ENCODE measurements around the gene GSTM2.

GSTM2 gene

GRCh38 chr1:109712321-109712864, 44.5 kb downstream of the GSTM2 start:
- in situ Hi-C loops (cut with HindIII; ENCODE audit: low sequenced_read_pairs): no loop called here

GRCh38 chr1:109713636-109714035, 45.8 kb downstream of the GSTM2 start:
- in situ Hi-C loops (cut with HindIII; ENCODE audit: low sequenced_read_pairs): no loop called here

- in situ Hi-C loops (cut with HindIII; ENCODE audit: low sequenced_read_pairs): no loop called here
Observed at GRCh38 chr1:109714661-109715372, 47.0 kb downstream of the GSTM2 start.

- in situ Hi-C loops (cut with HindIII; ENCODE audit: low sequenced_read_pairs): no loop called here
Observed at GRCh38 chr1:109716121-109716520, 48.3 kb downstream of the GSTM2 start.

- in situ Hi-C loops (cut with HindIII; ENCODE audit: low sequenced_read_pairs): no loop called here
Observed at GRCh38 chr1:109716570-109717090, 48.8 kb downstream of the GSTM2 start.

- in situ Hi-C loops (cut with HindIII; ENCODE audit: low sequenced_read_pairs): no loop called here
Observed at GRCh38 chr1:109717729-109718128, 49.9 kb downstream of the GSTM2 start.

GRCh38 chr1:109718495-109718894, 50.6 kb downstream of the GSTM2 start:
- in situ Hi-C loops (cut with HindIII; ENCODE audit: low sequenced_read_pairs): no loop called here

GRCh38 chr1:109719337-109719837, 51.5 kb downstream of the GSTM2 start:
- in situ Hi-C loops (cut with HindIII; ENCODE audit: low sequenced_read_pairs): no loop called here

GRCh38 chr1:109721042-109721441, 53.2 kb downstream of the GSTM2 start:
- in situ Hi-C loops (cut with HindIII; ENCODE audit: low sequenced_read_pairs): no loop called here

GRCh38 chr1:109721971-109722370, 54.1 kb downstream of the GSTM2 start:
- in situ Hi-C loops (cut with HindIII; ENCODE audit: low sequenced_read_pairs): no loop called here

GRCh38 chr1:109722908-109723691, 55.2 kb downstream of the GSTM2 start:
- in situ Hi-C loops (cut with HindIII; ENCODE audit: low sequenced_read_pairs): no loop called here
